HG03520 (cell line): ENCODE data around the gene UNC80.

ENCODE experiments used
- ATAC-seq: cut with Tn5 transposase; IDR thresholded peaks from one replicate; pipeline ENCODE4 v1.9.1; 2021; ENCODE audit warnings: mild to moderate bottlenecking, moderate library complexity; ENCODE audit not compliant: unreplicated experiment

UNC80 gene

GRCh38 chr2:209908511-209908910 lies 136.9 kb downstream of the UNC80 start:
- ATAC-seq: no peak

GRCh38 chr2:209911486-209911885 lies 139.9 kb downstream of the UNC80 start:
- no peak for ATAC-seq

- no peak for ATAC-seq
Measured at GRCh38 chr2:209913786-209914345, 142.2 kb downstream of the UNC80 start.

DNA sequence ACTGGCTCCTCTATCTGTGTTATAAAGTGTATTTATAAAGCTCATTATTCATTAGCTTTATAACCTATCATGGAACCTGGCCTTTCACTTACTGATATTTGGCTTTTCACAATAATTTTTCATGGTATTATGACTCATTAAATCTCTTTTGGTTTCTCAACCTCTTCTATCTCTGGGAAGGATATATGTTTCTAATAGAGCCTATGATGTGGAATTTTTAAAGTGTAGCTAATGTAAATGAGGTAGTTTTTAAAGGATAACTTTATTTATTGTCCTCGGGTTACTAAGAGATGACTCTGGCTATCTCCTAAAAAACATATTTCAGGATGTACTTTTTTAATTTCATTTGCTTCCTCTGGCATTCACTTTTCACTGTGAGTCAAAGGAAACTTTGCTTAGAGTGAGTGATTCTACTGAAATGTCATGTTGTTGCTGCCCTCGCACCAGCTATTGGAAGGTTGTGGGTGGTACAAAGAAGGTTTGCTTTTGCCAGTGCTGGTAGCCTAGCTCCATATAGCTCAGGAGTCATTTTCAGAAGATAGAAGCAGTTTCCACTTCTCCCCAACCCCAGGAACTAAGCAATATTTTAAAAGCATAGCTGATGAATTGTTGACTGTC lies 145.6 kb downstream of the UNC80 start:
- no peak for ATAC-seq

GRCh38 chr2:209918251-209918650 lies 146.6 kb downstream of the UNC80 start:
- no peak for ATAC-seq

DNA sequence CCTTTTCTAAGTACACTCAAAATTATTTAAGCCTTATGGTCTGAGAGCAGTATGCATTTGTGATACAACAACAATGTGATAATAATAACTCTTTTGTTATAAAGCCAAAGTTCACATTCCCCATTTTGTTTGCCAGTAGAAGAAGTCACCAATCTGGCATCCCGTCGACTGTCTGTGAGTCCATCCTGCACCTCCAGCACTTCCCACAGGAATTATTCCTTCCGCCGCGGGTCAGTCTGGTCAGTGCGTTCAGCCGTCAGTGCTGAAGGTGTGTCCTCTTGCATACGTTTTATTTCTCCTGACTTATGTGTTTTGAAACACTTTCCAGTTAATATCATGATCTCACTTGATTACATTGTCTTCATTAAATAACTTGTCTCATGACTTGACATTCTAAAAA lies 150.5 kb downstream of the UNC80 start:
- ATAC-seq: no peak

- ATAC-seq: no peak
Measured at GRCh38 chr2:209929369-209929768, 157.7 kb downstream of the UNC80 start.

- no peak for ATAC-seq
Measured at GRCh38 chr2:209933499-209934483, 162.2 kb downstream of the UNC80 start.

DNA sequence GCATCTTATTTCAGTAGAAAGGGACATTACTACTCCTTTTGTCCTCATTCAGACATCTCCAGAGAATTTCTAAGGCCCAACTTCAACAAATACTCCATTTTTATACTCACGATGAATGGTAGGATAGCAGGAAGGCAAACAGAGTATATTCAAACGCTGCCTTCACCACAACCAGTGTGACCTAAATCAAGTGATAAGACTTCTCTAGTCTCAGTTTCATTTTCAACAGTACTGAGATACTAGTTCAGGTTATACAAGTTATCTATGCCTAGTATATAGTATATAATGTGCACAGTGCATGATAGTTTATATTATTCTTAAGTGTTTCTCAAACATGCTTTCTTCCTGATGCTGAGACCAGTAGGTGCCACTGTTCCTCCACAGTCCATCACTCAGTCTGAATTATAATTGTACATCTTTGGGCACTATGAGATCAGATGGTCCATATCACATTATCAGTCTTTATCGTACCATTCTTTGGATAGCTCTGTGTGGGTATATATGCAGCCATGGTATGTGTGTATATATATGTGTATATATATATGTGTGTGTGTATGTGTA lies 164.6 kb downstream of the UNC80 start:
- no peak for ATAC-seq

DNA sequence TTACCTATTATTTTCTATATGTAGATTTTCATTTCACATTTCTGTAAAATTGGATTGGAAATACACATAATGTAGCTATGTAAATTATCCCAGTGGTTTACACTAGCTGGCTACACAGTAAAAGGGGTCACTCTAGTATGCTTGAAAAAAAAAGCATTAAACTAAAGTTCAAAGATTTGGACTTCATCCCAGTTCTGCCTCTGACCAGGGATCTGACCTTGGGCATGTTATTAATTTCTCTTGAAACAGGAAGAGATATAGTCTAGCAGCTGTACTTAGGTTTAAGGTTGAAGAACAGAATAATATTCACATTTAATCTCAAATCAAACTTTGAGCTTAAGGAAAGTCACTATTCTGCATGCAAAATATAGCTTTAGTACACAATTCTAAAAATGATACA lies 166.3 kb downstream of the UNC80 start:
- no peak for ATAC-seq

DNA sequence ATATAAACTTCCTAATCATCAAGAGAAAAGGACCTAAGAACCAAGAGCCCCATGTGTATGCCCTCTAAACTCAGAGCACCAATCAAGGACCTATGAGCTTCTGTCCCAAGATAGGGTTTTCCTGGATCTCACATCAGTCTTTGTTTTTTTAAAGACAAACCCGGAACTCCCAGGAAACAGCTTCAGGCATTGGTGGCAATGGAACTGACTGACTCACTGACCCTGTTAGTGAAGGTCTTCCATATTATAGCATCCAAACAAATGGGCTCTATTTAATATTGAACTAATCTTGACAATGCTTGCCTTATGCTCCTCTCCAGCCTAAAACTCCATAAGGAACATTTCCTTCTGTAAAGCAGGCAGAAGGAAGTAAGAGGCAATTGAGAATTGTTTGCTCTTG lies 167.3 kb downstream of the UNC80 start:
- no peak for ATAC-seq

- no peak for ATAC-seq
Measured at GRCh38 chr2:209940936-209941335, 169.3 kb downstream of the UNC80 start.

DNA sequence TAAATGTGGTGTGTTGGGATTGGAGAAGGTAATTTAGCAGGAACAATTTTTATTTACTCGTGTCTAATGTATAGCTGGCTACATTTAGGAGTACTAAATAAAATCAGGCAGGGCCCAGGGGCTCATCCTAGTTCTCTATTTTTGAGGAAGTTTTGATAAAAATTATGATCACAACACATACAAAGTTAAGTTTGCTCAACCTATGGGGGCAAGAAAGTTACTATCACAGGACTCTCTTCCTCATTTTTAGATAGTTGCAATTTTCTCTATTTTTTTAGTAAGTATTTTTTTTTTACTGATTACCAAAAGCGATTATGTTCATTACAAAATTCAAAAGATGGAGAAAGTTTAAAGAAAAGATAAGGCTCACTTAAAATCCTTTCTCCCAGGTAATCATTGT lies 170.8 kb downstream of the UNC80 start:
- ATAC-seq: no peak

DNA sequence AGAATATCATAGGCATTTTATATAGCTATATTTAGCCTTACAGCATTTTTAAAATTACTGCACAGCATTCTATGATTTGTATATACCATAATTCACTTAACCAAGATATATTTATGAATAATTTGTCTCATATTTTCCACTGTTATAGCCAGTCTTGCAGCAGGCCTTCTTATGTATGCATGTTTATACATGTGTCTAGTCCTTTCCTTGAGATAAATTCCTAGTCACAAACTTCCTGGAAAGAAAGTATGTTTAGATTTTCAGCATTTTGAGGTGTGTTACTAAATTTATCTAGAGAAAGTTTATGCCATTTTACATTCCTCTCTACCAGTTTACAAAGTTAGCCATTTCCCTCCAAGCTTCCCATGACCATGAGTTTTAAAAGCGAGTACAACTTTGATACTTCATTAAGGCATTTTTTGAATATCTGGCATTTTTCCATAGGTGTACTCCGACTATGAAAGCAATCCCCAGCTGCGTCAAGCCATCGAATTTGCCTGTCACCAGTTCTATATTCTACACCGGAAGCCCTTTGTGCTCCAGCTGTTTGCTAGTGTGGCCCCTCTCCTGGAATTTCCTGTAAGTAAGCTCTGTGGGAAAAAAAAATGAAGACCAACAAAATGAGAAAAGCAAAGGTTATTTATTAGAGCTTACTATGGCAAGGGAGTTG lies 171.4 kb downstream of the UNC80 start:
- ATAC-seq: no peak

DNA sequence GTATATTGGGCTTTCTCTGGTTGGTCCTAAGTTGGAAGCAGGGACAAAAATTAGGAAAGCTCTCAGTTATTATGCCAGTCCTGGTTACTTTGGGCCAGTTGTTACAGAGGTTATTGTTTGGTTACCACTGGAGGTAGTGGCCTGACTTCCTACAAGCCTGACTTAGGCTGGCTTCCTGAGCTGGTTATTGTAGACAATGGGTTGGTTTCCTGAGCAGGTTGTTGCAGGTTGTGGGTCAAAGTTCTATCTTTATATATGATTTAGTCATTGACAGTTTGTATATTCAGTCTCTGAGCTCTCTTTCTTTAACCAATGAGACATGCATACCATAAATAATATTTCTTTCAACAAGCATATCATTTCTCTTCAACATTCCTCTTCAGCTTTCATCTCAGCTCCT lies 172.1 kb downstream of the UNC80 start:
- no peak for ATAC-seq

- ATAC-seq: no peak
Measured at GRCh38 chr2:209946539-209946938, 174.9 kb downstream of the UNC80 start.

- ATAC-seq: no peak
Measured at GRCh38 chr2:209956271-209956670, 184.6 kb downstream of the UNC80 start.

DNA sequence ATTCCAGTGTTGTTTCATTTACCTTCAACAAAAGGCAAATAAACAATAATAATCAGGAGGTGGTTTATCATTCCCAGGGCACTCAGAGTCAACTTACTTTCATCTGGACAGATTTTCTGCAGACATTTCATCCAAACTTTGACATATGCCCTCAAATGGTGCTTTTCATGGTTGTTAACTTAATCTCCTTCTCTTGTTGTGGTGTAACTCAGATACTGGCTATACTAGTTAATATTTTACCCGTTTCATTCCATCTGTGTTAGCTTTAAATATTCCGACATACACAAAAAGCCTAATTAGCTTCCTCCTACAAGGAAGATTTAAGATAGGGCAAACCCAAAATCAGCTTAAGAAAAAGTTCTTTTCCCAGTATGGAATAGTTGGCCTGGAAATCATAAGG lies 186.4 kb downstream of the UNC80 start:
- no peak for ATAC-seq

- ATAC-seq: no peak
Measured at GRCh38 chr2:209960045-209960444, 188.4 kb downstream of the UNC80 start.

DNA sequence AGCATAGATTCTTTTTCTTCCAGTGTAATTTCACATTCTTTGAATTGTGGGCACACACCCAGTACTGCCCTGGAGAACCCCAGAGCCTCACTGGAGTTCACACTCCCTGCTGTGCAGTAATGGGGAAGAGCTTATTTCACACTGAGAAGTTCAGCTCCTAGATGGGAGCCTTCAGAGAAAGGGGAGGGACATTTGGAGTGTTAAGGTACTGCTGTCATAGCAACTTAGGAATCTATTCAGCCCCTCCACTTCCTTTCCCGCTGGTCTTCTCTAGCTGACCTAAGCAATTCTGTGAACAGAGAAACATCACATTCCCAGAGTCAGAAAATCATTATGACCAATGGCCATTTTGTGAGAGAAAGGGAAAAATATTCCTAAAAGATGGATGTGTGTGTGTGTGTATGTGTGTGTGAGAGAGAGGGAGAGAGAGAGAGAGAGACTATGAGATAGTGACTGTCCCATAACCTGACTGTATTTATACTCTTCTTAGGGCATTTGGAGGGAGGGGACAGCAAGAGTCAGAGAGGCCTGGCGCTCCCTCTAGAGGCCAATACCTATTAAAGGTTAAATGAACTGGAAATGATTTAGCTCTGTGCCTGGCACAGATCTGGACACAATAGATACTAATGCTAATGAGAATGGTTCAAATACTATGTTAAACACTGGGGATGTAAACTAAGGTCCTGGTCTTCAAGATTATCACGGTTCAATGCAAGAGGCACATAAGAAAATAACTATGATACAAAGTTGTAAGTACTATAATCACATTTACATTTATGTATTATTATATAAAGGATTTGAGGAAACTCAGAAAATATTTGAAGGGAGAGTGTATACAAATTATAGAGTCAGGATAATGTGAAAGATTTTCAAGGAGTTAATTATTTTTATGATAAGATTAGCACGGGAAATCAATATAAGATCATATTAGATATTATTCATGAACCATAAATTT lies 189.3 kb downstream of the UNC80 start:
- peak; percentile 96 for ATAC-seq
